Measurements from ENCODE around the gene FBXO34. TPM values are rescaled to one million over a fixed set of nuclear protein-coding genes. Genes with fewer than 3 reads are reported as not detected.

Gene FBXO34
- total RNA-seq, 2 donors from 2014 or later: 39.8 to 70.9 TPM

DNA sequence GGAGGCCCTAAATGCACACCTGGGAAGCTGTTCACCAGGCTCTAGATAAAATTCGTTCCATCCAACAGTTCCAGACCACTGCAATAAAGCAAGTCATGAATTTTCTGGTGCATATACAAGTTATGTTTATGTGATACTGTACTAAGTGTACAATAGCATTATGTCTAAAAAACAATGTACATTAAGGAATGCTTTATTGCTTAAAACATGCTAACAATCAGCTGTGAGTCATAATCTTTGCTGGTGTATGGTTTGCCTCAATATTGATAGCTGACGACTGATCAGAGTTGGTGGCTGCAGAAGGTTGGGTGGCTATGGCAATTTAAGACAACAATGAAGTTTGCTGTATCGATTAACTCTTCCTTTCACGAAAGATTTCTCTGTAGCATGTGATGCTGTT, 88.1 kb downstream of the FBXO34 start:
- H3K4me1 ChIP-seq: peaks cover under 1% of the 10 kb centered on the region
- H3K9me3 ChIP-seq: no peaks in the 10 kb centered on the region
- no peaks in the 10 kb centered on the region for H3K27me3 ChIP-seq
- H3K9ac ChIP-seq (ENCODE audit: low read depth in 2 of 2, low read length in 2 of 2): no peak overlapping the region
- TF ChIP-seq, protein P1, sequence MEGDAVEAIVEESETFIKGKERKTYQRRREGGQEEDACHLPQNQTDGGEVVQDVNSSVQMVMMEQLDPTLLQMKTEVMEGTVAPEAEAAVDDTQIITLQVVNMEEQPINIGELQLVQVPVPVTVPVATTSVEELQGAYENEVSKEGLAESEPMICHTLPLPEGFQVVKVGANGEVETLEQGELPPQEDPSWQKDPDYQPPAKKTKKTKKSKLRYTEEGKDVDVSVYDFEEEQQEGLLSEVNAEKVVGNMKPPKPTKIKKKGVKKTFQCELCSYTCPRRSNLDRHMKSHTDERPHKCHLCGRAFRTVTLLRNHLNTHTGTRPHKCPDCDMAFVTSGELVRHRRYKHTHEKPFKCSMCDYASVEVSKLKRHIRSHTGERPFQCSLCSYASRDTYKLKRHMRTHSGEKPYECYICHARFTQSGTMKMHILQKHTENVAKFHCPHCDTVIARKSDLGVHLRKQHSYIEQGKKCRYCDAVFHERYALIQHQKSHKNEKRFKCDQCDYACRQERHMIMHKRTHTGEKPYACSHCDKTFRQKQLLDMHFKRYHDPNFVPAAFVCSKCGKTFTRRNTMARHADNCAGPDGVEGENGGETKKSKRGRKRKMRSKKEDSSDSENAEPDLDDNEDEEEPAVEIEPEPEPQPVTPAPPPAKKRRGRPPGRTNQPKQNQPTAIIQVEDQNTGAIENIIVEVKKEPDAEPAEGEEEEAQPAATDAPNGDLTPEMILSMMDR (IDR thresholded peaks at IDR 0.05): no peak
- intact Hi-C loops (cut with DNase I): no loop called here
- H3K36me3 ChIP-seq: peaks cover 4% of the 10 kb centered on the region
- H3K27ac ChIP-seq: no peak overlapping the region
- no peak for DNase-seq
- H3K4me3 ChIP-seq: no peak overlapping the region

DNA sequence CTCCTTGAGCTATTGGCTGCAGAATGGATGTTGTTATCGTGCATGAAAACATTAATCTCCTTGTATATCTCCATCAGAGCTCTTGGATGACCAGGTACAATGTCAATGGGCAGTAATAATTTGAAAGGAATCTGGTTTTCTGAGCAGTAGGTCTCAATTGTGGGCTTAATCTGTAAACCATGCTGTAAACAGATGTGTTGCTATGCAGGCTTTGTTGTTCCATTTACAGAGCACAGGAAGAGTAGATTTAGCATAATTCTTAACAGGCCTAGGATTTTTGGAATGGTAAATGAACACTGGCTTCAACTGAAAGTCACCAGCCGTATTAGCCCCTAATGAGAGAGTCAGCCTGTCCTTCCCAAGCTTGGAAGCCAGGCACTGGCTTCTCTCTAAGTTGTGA, 90.0 kb downstream of the FBXO34 start:
- no peak overlapping the region for H3K27ac ChIP-seq
- H3K27me3 ChIP-seq: no peaks in the 10 kb centered on the region
- H3K4me3 ChIP-seq: no peak overlapping the region
- H3K9me3 ChIP-seq: no peaks in the 10 kb centered on the region
- DNase-seq: no peak
- H3K36me3 ChIP-seq: no peaks in the 10 kb centered on the region
- no peaks in the 10 kb centered on the region for H3K4me1 ChIP-seq
- intact Hi-C loops (cut with DNase I): loop anchor here (10.0 kb wide), 1 partner anchor 54 kb away; the partner anchor contains the start of gene ATG14
- no peak overlapping the region for H3K9ac ChIP-seq (ENCODE audit: low read depth in 2 of 2, low read length in 2 of 2)
- TF ChIP-seq, protein P1 (IDR thresholded peaks at IDR 0.05): no peak

DNA sequence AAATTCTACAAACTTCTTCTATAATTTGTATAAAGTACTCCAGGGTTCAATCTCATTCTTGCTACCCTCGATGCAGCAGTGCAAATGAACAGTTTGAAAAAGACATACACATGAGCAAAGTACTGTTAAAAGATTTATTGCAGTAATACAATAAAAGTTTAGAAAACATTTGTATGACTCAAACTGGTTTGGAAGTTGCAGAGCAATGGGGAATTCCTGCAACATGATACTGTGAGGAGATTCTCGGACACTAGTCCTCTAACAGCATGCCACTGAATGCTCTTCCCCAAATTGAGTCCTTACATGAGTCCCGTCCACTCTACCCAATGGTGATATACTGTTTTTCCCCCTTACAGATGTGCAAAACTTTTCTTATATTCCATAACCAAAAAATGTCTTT, 95.0 kb downstream of the FBXO34 start:
- Histone ChIP-seq H3K9me3 (no peaks in the 10 kb centered on the region), H3K4me1 (no peaks in the 10 kb centered on the region), H3K27ac (no peak overlapping the region), H3K36me3 (no peaks in the 10 kb centered on the region), H3K9ac (ENCODE audit: low read depth in 2 of 2, low read length in 2 of 2) (no peak overlapping the region), H3K27me3 (no peaks in the 10 kb centered on the region), H3K4me3 (no peak overlapping the region)
- intact Hi-C loops (cut with DNase I): loop anchor here (10.0 kb wide), 1 partner anchor 49 kb away; the partner anchor contains the start of gene ATG14
- no peak for DNase-seq
- TF ChIP-seq, protein P1 (IDR thresholded peaks at IDR 0.05): no peak

DNA sequence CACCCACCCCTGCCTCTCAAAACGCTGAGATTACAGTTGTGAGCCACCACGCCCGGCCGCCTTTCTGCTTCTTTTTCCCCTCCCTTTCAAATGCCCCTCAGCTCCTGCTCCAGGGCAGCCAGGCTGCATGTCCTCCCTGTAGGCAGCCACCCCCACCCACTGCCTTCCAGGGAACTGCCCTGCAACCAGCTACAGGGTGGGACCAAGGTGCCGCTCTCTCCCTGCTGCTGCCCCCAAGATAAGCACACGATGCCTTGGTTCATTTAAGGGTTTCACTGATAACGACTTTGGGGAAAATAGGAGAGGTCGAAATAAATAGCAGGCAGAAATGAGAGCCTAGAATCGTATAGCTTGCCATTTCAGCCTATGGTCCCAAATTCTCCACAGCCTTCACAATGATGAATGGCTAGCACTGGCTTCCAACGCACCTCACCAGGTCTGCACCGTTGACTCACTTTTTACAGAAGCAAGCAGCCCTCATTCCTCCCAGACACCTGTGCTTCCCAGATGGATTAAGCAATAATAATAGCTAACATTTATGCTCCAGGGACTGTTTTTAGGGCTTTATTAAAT, 99.7 kb downstream of the FBXO34 start:
- Histone ChIP-seq H3K9ac (ENCODE audit: low read depth in 2 of 2, low read length in 2 of 2) (no peak overlapping the region), H3K4me3 (no peak overlapping the region), H3K27ac (no peak overlapping the region), H3K27me3 (no peaks in the 10 kb centered on the region), H3K36me3 (no peaks in the 10 kb centered on the region), H3K4me1 (no peaks in the 10 kb centered on the region), H3K9me3 (no peaks in the 10 kb centered on the region)
- TF ChIP-seq, protein P1 (IDR thresholded peaks at IDR 0.05): no peak
- no peak for DNase-seq
- intact Hi-C loops (cut with DNase I): no loop called here

DNA sequence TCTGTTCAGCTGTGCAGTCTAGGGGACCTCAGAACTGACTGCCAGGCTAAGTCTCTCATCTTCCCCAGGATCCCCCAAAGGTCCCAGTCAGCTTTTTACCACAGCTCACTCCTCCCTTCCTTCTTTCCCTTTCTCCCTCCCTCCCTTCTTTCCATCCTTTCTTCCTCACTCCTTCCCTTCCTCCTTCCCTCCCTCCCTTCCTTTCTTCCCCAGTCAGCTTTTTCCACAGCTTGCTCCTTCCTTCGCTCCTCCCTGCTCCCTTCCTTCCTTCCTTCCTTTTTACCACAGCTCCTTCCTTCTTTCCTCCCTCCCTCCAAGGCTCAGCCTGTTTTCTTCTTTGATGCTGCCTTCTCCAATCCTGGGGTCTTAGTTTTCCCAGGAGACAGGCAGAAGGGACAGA, 101.2 kb downstream of the FBXO34 start:
- Histone ChIP-seq H3K4me1 (no peaks in the 10 kb centered on the region), H3K27me3 (no peaks in the 10 kb centered on the region), H3K36me3 (peaks cover 7% of the 10 kb centered on the region), H3K9me3 (no peaks in the 10 kb centered on the region), H3K27ac (no peak overlapping the region), H3K9ac (ENCODE audit: low read depth in 2 of 2, low read length in 2 of 2) (no peak overlapping the region), H3K4me3 (no peak overlapping the region)
- DNase-seq: no peak
- TF ChIP-seq, protein P1 (IDR thresholded peaks at IDR 0.05): no peak
- intact Hi-C loops (cut with DNase I): no loop called here

Measured in colonic mucosa (tissue), 4 donors.